Muscle of leg (tissue), 16 donors: ENCODE measurements around the gene EXOG. TPM values are rescaled to one million over a fixed set of nuclear protein-coding genes. Genes with fewer than 3 reads are reported as not detected.

Source experiments
- DNase-seq: peaks from one replicate; pipeline ENCODE4 v3.0.0; 2013
- H3K27ac ChIP-seq: one replicate; pipeline ENCODE4 v1.5.1; 2013; ENCODE audit warnings: mild to moderate bottlenecking, low read length, control low read depth
- H3K27me3 ChIP-seq: one replicate; pipeline ENCODE4 v1.6.1; 2013; ENCODE audit warnings: low read length; ENCODE audit not compliant: control insufficient read depth, insufficient read depth
- H3K36me3 ChIP-seq: one replicate; pipeline ENCODE4 v1.6.1; 2013; ENCODE audit warnings: low read length; ENCODE audit not compliant: control insufficient read depth, insufficient read depth
- H3K4me1 ChIP-seq: one replicate; pipeline ENCODE4 v1.6.1; 2013; ENCODE audit warnings: low read length; ENCODE audit not compliant: control insufficient read depth, insufficient read depth
- H3K4me3 ChIP-seq: one replicate; pipeline ENCODE4 v1.5.1; 2013; ENCODE audit warnings: low read length, control low read depth
- H3K9me3 ChIP-seq: replicated peaks from 2 replicates; pipeline ENCODE4 v1.6.1; 2013; ENCODE audit warnings: low read depth, low read length; ENCODE audit not compliant: control insufficient read depth
- WGBS: methylation state at CpG from one replicate; pipeline ENCODE4 v1.1.5; 2013; ENCODE audit warnings: missing lambda C conversion rate; ENCODE audit not compliant: insufficient coverage; 5-methylcytosine and 5-hydroxymethylcytosine counted together
- long read RNA-seq, 11 donors: transcript quantifications; one replicate each; lab custom pipeline, GENCODE V29; 2026
- polyA plus RNA-seq, 8 donors: library from polyadenylated mRNA; unstranded; fragments of 120-200 nt; gene quantifications; one replicate each; pipeline versions ENCODE4 v1.2.1 to v1.2.3, GENCODE V29; 2013; ENCODE audit warnings: inconsistent platforms in 1 of 8, low replicate concordance in 1 of 8; ENCODE audit not compliant: insufficient read length in 8 of 8, insufficient read depth in 1 of 8
- total RNA-seq: library from RNA; stranded (reverse); fragments of 120-200 nt; gene quantifications from one replicate; pipeline ENCODE4 v1.2.4, GENCODE V29; 2013

The EXOG gene
- 11.3 TPM for total RNA-seq
- polyA plus RNA-seq = 10 to 100 TPM; 11.0 to 24.1 (median 15.6) TPM
- long read RNA-seq, donor 1, partial matches to known transcripts = 0 of 2 reads
- long read RNA-seq, donor 1, other reads (novel, unspliced or antisense) = 0 of 2 reads
- long read RNA-seq, donor 2 = 0 reads
- long read RNA-seq, donor 3, partial matches to known transcripts = 0 of 1 reads
- long read RNA-seq, donor 3, other reads (novel, unspliced or antisense) = 0 of 1 reads
- long read RNA-seq, donor 4, partial matches to known transcripts = 0 of 1 reads
- long read RNA-seq, donor 4, other reads (novel, unspliced or antisense) = 0 of 1 reads
- long read RNA-seq, donor 5, transcript EXOG-201 (6 exons, 2,792 nt) = major isoform, 5 of 10 reads
- long read RNA-seq, donor 5, partial matches to known transcripts = 0 of 10 reads
- long read RNA-seq, donor 5, other reads (novel, unspliced or antisense) = 0 of 10 reads
- long read RNA-seq, donor 6, transcript EXOG-201 (6 exons, 2,792 nt) = major isoform, 8 of 19 reads
- long read RNA-seq, donor 6, partial matches to known transcripts = 10 of 19 reads
- long read RNA-seq, donor 6, other reads (novel, unspliced or antisense) = 0 of 19 reads
- long read RNA-seq, donor 7, partial matches to known transcripts = 0 of 5 reads
- long read RNA-seq, donor 7, other reads (novel, unspliced or antisense) = 0 of 5 reads
- long read RNA-seq, donor 8, partial matches to known transcripts = 0 of 4 reads
- long read RNA-seq, donor 8, other reads (novel, unspliced or antisense) = 0 of 4 reads
- long read RNA-seq, donor 9, partial matches to known transcripts = 0 of 2 reads
- long read RNA-seq, donor 9, other reads (novel, unspliced or antisense) = 0 of 2 reads
- long read RNA-seq, donor 10, partial matches to known transcripts = 0 of 5 reads
- long read RNA-seq, donor 10, other reads (novel, unspliced or antisense) = 0 of 5 reads
- long read RNA-seq, donor 11, partial matches to known transcripts = 0 of 3 reads
- long read RNA-seq, donor 11, other reads (novel, unspliced or antisense) = 0 of 3 reads

- under 1% methylated on average over 45 of the region's 53 CpGs for WGBS
- peak within 1 kb of the TSS; percentile 88 for H3K27ac ChIP-seq
- H3K36me3 ChIP-seq = peaks cover 14% of the 10 kb centered on the region
- H3K27me3 ChIP-seq = no peaks in the 10 kb centered on the region
- DNase-seq = peak; percentile 96
- H3K4me3 ChIP-seq = peak within 1 kb of the TSS; percentile 67
- H3K4me1 ChIP-seq = peaks cover 9% of the 10 kb centered on the region
- no peaks in the 10 kb centered on the region for H3K9me3 ChIP-seq
These were observed at the start of gene EXOG for GRCh38 chr3:38496131-38496910. Gene EXOG, plus strand, starts transcription at chr3:38496340. Its CDS starts 28 bp downstream, at chr3:38496368.

GRCh38 chr3:38446812-38447211 lies 49.3 kb upstream of the EXOG start:
- H3K27ac ChIP-seq = no peak overlapping the region
- no peaks in the 10 kb centered on the region for H3K4me1 ChIP-seq
- H3K9me3 ChIP-seq = no peaks in the 10 kb centered on the region
- no peak overlapping the region for H3K4me3 ChIP-seq
- no peak for DNase-seq
- H3K27me3 ChIP-seq = no peaks in the 10 kb centered on the region
- no peaks in the 10 kb centered on the region for H3K36me3 ChIP-seq

DNA sequence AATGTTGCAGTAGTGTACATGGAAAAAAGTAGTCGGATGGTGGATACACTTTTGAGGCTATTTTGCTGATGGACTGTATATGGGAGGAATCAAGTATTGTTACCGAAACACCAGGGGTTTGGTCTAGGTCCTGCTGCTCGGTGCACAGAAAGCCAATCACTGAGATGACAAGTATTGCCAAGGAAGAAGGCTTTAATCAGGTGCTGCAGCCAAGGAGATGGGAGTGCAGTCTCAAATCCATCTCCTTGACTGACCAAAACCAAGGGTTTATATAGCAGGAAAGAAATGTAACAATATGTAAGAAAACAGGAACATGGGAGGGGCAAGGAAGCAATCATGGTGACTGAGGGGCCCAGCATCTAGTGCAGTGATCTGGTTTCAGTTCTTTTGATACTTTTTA lies 45.3 kb upstream of the EXOG start:
- no peak for DNase-seq
- Histone ChIP-seq H3K4me3 (no peak overlapping the region), H3K27me3 (no peaks in the 10 kb centered on the region), H3K27ac (no peak overlapping the region), H3K4me1 (peaks cover 12% of the 10 kb centered on the region), H3K9me3 (no peaks in the 10 kb centered on the region), H3K36me3 (no peaks in the 10 kb centered on the region)
- WGBS = 87% methylated on average over 3 of the region's 3 CpGs

- peak within 1 kb of the TSS; percentile 81 for H3K4me3 ChIP-seq
- peak within 1 kb of the TSS; percentile 92 for H3K27ac ChIP-seq
- peaks cover 3% of the 10 kb centered on the region for H3K36me3 ChIP-seq
- H3K27me3 ChIP-seq = no peaks in the 10 kb centered on the region
- WGBS = 6% methylated on average over 32 of the region's 48 CpGs
- H3K4me1 ChIP-seq = peaks cover 33% of the 10 kb centered on the region
- DNase-seq = peak; percentile 92
- H3K9me3 ChIP-seq = no peaks in the 10 kb centered on the region
These were observed 42.8 kb upstream of the EXOG start, which contains the start of gene ACVR2B for GRCh38 chr3:38453075-38453912. Gene ACVR2B, plus strand, starts transcription at chr3:38453890. Its CDS starts 433 bp downstream, at chr3:38454323.

GRCh38 chr3:38453913-38454177 lies 42.3 kb upstream of the EXOG start:
- no peaks in the 10 kb centered on the region for H3K9me3 ChIP-seq
- H3K36me3 ChIP-seq = peaks cover 3% of the 10 kb centered on the region
- no peak for DNase-seq
- H3K4me1 ChIP-seq = peaks cover 39% of the 10 kb centered on the region
- WGBS = under 1% methylated on average over 32 of the region's 36 CpGs
- H3K27ac ChIP-seq = peak overlapping the region; percentile 92
- H3K27me3 ChIP-seq = no peaks in the 10 kb centered on the region
- H3K4me3 ChIP-seq = peak overlapping the region; percentile 81

DNA sequence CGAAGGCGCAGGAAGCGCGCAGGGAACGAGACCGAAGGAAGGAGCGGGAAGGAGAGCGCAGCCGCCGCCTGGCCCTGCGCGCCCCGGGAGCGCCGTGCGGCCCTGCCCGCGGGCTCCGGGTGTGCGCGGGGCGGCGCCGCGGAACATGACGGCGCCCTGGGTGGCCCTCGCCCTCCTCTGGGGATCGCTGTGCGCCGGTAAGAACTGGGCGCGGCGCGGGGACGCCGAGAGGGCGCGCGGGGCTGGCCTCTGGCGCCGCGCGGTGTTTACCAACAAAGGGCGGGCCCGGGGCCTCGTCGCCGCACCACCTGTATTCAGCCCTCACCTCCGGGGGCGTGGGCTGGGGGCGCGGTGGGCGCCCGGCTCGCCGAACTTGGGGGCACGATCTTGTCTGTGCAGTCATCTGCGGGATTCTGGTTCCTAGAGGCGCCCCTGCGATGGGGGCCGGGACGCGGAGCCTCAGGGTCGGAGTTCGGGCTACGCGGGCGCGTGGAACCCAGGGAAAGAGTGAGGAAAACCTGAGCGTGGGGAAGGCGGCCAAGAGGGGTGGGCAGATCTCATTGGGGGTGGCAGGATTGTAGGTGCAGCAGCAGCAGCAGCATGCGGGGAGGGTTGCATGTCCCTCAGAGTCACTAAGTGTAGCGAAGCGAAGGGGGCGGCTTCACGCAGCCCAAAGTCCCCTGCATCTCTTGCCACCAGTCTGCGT lies 41.8 kb upstream of the EXOG start:
- DNase-seq = peak; percentile 44
- H3K27me3 ChIP-seq = no peaks in the 10 kb centered on the region
- peaks cover 44% of the 10 kb centered on the region for H3K4me1 ChIP-seq
- peak overlapping the region; percentile 92 for H3K27ac ChIP-seq
- peaks cover 3% of the 10 kb centered on the region for H3K36me3 ChIP-seq
- H3K4me3 ChIP-seq = peak overlapping the region; percentile 81
- under 1% methylated on average over 78 of the region's 78 CpGs for WGBS
- H3K9me3 ChIP-seq = no peaks in the 10 kb centered on the region

DNA sequence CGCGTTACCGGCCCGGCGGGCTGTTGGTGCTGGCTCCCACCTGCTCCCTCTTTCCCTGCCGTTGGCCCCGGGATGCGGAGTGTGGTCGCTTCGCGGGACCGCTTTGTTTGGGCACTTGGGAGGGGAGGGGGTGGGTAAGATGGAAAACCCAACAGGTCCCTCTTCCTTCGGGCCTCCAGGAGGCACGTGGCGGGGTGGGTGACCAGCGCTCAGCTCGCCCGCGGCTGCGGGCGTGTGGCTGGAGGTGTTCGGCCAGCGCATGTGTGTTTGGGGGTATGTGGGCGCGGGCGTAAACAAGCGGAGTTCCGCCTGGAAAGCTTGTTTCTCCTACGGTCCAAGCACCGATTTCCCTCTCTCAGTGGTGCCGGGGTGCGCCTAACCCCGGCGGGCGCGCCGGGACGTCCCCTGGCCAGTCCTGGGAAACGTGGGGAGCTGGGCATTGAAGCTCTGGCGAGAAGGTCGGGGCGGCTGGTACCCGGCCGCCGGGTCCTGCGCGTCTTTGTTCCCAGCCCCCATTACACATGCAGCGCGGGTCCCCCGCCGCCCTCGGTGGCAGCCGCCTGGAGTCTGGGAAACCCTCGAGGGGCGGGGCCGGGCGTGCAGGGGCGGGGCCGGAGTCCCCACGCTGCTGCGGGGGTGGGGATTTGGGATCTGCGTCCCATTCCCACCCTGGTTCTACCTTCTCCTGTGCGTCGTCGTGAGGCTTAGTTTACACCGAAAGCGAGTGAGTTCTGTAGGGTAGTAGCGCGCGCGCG lies 41.1 kb upstream of the EXOG start:
- Histone ChIP-seq H3K27me3 (no peaks in the 10 kb centered on the region), H3K27ac (peak overlapping the region; percentile 92), H3K9me3 (no peaks in the 10 kb centered on the region), H3K4me1 (peaks cover 51% of the 10 kb centered on the region), H3K36me3 (peaks cover 3% of the 10 kb centered on the region), H3K4me3 (peak overlapping the region; percentile 81)
- peak; percentile 71 for DNase-seq
- 0% methylated on average over 26 of the region's 72 CpGs for WGBS

GRCh38 chr3:38455639-38456430 lies 40.3 kb upstream of the EXOG start:
- Histone ChIP-seq H3K27ac (peak overlapping the region; percentile 92), H3K4me3 (peak overlapping the region; percentile 81), H3K36me3 (peaks cover 3% of the 10 kb centered on the region), H3K27me3 (no peaks in the 10 kb centered on the region), H3K4me1 (peaks cover 59% of the 10 kb centered on the region), H3K9me3 (no peaks in the 10 kb centered on the region)
- 16% methylated on average over 11 of the region's 15 CpGs for WGBS
- DNase-seq = no peak
